HL-60/S4 treated with phorbol 12-myristate 13-acetate at 8.2 ng/mL for 4 days and 3 days (cell line): ENCODE results near the gene DDX19B.
"Not testable (repeated sequence)": the region's sequence is repeated elsewhere in the genome, so short reads cannot be mapped to it uniquely, and the experiment has no call there.

Experiments
- in situ Hi-C: fragments of 300-500 bp; cut with MboI; formaldehyde crosslinking; loops from 2 replicates; pipeline ENCODE4 v1.15.0; 2022; ENCODE audit warnings: low sequenced_read_pairs

The DDX19B gene

DNA sequence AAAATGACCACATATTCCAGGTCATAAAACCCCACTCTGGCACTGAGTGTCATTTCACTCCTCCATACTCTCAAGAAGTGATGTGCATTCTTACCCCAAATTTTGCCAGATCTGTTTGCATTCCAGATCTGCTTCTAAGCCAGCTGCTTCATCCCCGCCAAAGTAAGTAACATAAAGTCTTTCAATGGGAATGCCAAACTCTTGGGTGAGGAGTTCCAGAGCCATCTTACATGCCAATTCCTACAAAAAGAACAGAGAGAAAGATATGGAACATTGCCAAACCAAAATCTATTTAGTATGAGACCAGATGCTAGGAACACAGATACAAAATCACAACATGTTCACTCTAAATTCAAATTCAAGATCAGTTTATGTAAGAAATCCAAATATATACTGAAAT, 22.6 kb upstream of the DDX19B start:
- in situ Hi-C loops: no loop called here

DNA sequence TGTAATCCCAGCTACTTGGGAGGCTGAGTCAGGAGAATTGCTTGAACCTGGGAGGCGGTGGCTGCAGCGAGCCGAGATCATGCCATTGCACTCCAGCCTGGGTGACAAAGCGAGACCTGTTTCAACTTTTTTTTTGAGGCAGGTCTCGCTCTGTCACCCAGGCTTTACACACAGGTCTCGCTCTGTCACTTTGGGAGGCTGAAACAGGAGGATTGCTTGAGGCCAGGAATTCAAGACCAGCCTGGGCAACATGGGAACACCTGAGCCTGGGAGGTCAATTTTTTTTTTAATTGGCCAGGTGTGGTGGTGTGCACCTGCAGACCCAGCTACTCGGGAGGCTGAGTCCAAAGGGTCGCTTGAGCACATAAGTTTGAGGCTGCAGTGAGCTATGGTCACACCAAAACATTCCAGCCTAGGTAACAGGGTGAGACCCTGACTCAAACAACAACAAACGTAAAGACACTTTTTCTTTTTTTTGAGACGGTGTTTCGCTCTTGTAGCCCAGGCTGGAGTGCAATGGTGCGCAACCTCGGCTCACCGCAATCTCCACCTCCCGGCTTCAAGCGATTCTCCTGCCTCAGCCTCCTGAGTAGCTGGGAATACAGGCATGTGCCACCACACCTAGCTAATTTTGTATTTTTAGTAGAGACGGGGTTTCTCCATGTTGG, 11.5 kb upstream of the DDX19B start:
- in situ Hi-C loops: not testable (repeated sequence)

DNA sequence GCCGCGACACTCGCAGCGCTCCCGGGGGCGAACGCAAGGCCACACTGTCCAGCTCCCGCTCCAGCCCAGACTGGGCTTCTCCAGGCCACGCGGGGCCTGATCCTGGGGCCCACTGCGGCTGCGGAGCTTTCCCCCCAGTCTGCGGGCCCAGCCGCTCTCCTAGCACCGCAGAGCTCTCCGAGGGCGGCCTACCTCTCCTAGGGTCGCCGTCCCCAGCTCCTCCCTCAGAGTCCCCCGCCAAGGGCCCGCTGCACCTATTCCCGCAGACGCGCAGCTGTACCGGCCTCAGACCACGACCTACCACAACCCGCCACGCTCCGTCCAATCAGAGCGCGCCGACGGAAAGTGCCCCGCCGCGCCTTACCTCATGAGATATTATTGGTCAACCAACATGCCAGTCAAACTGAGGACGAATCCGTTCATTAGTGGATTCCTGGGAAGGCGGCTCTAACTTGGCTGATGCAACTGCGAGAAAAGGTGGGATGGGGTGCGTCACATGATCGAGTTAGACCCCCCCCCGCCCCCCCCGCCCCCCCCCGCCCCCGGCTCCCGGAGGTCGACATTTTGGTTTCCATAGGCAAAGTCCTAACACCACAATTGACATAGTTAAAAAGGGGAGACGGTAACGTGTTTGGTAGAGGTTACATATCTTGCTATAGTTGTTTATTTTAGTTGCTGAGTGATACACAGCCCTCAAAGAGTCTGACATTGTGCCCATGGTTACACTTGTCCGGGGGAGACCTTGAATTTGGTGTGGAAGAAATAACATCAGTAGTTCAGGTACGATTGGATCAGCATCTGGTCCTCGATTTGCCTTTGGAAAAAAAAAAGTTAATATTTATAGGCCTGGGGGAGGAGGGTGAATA, 9.5 kb upstream of the DDX19B start, which contains the start of gene AARS1:
TSS of gene AARS1 (minus strand) at position 278 of the 866 bp plus-strand sequence. CDS start 6,743 bp downstream, outside the sequence.
- in situ Hi-C loops: no loop called here

DNA sequence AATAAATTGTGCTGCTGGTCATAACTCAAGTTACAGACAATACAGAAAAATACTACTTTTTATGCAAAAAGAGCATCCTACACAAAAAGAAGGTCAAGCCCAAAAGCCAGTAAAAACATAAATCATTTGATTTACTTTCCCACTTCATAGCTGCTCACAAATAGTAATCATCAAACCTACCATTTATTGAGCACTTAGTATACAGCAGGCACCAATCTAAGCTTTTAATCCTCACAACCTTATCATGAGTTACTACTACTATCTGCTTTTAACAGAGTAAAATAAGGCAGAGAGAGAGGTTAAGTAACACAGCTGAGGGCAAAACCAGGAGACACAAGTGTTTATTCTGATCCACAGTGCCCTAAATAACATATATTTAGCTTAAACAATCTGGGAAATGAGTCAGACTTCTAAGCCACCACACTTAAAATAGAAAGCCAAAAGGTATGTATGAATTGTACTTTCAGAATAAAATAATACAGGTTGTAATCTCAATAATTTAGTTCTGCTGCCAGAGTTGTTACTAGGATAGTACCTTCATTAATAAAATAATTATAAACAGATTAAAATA, 8.0 kb upstream of the DDX19B start:
- in situ Hi-C loops: no loop called here

DNA sequence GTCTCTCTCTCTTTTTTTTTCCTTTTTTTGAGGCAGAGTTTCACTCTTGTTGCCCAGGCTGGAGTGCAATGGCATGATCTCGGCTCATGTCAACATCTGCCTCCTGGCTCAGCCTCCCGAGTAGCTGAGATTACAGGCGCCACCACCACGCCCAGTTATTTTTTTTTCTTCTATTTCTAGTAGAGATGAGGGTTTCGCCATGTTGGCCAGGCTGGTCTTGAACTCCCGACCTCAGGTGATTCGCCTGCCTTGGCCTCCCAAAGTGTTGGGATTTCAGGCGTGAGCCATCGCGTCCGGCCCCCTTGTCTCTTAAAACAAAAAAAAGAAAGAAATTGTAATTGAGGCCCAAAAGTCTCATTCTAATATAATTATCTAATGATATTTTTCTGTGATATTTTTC, 6.8 kb upstream of the DDX19B start:
- in situ Hi-C loops: not testable (repeated sequence)

DNA sequence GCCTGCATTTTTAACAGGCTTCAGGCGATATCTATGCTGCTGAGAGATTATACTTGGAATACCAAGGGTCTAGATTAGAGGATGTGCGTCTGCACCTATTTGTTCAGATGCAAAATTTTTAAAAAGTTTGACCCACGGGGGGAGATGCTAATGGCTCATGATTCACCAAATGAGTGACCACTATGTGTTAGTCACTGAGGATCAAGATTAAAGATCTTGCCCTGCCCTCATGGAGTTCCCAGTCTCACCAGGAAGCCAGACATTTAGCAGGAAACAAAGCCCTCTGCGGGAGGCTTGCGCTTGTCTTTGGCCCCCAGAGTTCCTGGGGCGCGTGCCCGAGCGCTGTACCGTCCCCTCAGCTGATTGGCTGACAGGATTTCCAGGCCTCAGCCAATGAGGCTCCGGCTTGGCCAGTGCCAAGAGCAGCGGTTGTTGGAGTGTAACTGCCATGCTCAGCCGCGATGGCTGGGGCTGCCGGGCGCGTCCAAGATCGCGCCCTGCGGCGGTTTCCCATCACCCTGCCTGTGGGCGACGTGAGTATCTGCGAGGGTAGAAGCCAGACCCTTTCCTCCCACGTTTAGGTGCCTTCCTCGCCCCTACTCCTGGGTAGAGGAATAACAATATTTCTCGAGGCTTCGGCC, 4.5 kb upstream of the DDX19B start:
- in situ Hi-C loops: no loop called here

- in situ Hi-C loops: no loop called here
These were observed 3.4 kb upstream of the DDX19B start for GRCh38 chr16:70295634-70296033.

- in situ Hi-C loops: no loop called here
These were observed 2.1 kb downstream of the DDX19B start for GRCh38 chr16:70301121-70301520.

- in situ Hi-C loops: no loop called here
These were observed 3.8 kb downstream of the DDX19B start for GRCh38 chr16:70302745-70303144.

GRCh38 chr16:70304892-70305448, 6.0 kb downstream of the DDX19B start:
- in situ Hi-C loops: no loop called here

DNA sequence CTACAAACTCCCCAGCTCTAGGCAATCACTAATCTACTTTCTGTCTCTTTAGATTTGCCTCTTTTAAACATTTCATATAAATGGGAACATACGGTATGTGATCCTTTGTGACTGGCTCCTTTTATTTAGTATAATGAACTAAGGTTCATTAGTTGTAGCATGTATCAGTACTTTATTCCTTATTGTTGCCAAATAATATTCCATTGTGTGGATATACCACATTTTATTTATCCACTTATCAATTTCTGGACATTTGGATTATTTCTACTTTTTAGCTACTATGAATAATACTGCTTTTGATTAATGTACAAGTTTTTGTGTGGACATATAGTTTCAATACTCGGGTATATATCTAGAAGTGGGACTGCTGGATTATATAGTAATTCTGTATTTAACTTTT, 7.9 kb downstream of the DDX19B start:
- in situ Hi-C loops: no loop called here

- in situ Hi-C loops: not testable (repeated sequence)
These were observed 8.7 kb downstream of the DDX19B start for GRCh38 chr16:70307726-70308125.

DNA sequence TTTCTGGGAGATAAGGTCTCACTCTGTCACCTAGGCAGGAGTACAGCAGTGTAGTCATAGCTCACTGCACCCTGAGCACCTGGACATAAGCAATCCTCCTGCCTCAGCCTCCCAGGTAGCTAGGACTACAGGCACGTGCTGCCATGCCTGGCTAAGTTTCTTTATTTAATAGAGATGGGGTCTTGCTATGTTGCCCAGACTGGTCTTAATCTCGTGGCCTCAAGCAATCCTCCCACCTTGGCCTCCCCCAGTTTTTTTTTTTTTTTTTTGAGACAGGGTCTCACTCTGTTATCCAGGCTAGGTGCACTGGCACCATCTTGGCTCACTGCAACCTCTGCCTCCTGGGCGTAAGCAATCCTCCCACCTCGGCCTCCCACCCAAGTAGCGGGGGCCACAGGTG, 21.1 kb downstream of the DDX19B start:
- in situ Hi-C loops: no loop called here

- in situ Hi-C loops: no loop called here
These were observed 26.2 kb downstream of the DDX19B start for GRCh38 chr16:70324998-70325747.

DNA sequence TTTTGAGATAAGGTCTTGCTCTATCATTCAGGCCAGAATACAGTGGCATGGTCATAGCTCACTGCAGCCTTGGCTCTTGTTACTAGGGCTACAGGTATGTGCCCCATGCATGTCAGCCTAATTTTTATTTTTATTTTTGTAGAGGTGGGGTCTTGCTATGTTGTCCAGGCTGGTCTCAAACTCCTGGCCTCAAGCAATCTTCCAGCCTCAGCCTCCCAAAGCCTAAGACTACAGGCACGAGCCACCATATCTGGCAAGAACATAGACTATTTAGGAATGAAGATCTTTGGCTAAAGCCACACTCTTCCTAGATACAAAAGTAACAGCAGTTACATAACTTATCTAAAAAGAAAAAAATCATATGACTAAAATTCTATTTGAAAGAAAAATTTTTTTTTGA, 32.1 kb downstream of the DDX19B start:
- in situ Hi-C loops: no loop called here

- in situ Hi-C loops: no loop called here
These were observed 32.8 kb downstream of the DDX19B start for GRCh38 chr16:70331588-70332358.

DNA sequence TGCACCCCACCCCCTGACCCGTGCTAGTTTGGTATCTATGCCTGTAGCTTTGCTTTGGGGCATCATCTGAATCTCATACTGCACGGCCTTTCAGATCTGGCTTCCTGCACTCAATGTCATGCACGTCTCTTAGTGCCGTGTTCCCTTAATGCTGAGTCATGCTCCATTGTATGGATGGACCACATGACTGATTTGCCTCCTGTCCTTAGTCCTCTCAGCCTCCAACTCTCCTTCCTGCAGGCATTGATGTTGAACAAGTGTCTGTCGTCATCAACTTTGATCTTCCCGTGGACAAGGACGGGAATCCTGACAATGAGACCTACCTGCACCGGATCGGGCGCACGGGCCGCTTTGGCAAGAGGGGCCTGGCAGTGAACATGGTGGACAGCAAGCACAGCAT, 33.7 kb downstream of the DDX19B start:
- in situ Hi-C loops: not testable (repeated sequence)

DNA sequence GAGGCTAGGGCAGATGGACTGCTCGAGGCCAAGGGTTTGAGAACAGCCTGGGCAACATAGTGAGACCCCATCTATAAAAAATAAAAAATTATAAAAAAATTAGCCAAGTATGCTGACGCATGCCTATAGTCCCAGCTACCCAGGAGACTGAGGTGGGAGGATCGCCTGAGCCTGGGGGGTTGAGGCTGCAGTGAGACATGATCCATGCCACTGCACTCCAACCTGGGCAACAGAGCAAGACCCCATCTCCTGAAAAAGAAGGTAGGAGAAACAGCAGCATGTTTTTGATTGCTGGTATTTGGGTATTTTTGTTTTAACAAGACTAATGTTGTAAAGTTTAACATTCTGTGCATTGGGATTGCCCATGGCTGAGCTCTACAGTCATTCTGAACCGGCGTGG, 38.8 kb downstream of the DDX19B start:
- in situ Hi-C loops: no loop called here

DNA sequence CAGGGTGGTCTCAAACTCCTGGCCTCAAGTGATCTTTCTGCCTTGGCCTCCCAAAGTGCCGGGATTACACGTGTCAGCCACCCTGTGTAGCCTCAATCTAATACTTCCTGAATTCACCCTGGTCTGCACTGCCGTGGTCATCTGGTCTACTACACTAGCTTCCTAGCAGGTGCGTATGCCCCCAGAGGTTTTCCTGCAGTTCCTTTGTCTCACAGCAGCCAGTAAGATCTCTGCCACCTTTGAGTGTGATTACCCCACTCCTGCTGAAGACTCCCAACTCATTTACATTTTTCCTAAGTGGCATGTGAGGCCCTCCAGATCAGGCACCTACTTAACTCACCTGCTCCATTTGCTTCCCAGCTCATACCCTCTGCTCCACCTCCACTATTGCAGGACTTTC, 42.6 kb downstream of the DDX19B start:
- in situ Hi-C loops: no loop called here

- in situ Hi-C loops: no loop called here
These were observed 43.0 kb downstream of the DDX19B start for GRCh38 chr16:70342016-70342415.
